DMS114 treated with DMSO at 0.1 percent for 48 hours (cell line): ENCODE results near the gene PACS2.

Source experiments
- DNase-seq: peaks from one replicate; lab custom pipeline; 2025; ENCODE audit not compliant: unreplicated experiment; lab: John Stamatoyannopoulos, UW

Gene PACS2

GRCh38 chr14:105419195-105420091, 104.9 kb downstream of the PACS2 start, which contains the start of gene MTA1:
Gene MTA1 (plus strand): TSS chr14:105419827. CDS start chr14:105420036, 209 bp downstream.
- no peak for DNase-seq

GRCh38 chr14:105420101-105420973, 105.8 kb downstream of the PACS2 start:
- no peak for DNase-seq

GRCh38 chr14:105420974-105421674, 106.6 kb downstream of the PACS2 start:
- no peak for DNase-seq

- DNase-seq = no peak
Observed at GRCh38 chr14:105421723-105422615, 107.4 kb downstream of the PACS2 start.

- DNase-seq = no peak
Observed at GRCh38 chr14:105422695-105423487, 108.3 kb downstream of the PACS2 start.

GRCh38 chr14:105423488-105424195, 109.1 kb downstream of the PACS2 start:
- no peak for DNase-seq

- DNase-seq = no peak
Observed at GRCh38 chr14:105424861-105425260, 110.3 kb downstream of the PACS2 start.

GRCh38 chr14:105425823-105426247, 111.3 kb downstream of the PACS2 start:
- no peak for DNase-seq

- DNase-seq = no peak
Observed at GRCh38 chr14:105426416-105427130, 112.0 kb downstream of the PACS2 start.

GRCh38 chr14:105427412-105427811, 112.9 kb downstream of the PACS2 start:
- DNase-seq = no peak

GRCh38 chr14:105427936-105428485, 113.5 kb downstream of the PACS2 start:
- DNase-seq = no peak

GRCh38 chr14:105430042-105430441, 115.5 kb downstream of the PACS2 start:
- no peak for DNase-seq

- DNase-seq = no peak
Observed at GRCh38 chr14:105430565-105430964, 116.0 kb downstream of the PACS2 start.

GRCh38 chr14:105431256-105431655, 116.7 kb downstream of the PACS2 start:
- no peak for DNase-seq

GRCh38 chr14:105432657-105433056, 118.1 kb downstream of the PACS2 start:
- DNase-seq = no peak

- DNase-seq = no peak
Observed at GRCh38 chr14:105433161-105433605, 118.6 kb downstream of the PACS2 start.

- DNase-seq = no peak
Observed at GRCh38 chr14:105436402-105436801, 121.9 kb downstream of the PACS2 start.
